CD4-positive, alpha-beta T cell (primary cell): Measurements from ENCODE around the gene LMO2. TPM values are rescaled to one million over a fixed set of nuclear protein-coding genes. Genes with fewer than 3 reads are reported as not detected.

Experiments
- ATAC-seq: fragments of 200-7000 bp; cut with Tn5 transposase; one replicate; pipeline ENCODE4 v1.10.0; 2022; ENCODE audit warnings: mild to moderate bottlenecking; ENCODE audit not compliant: poor library complexity
- CTCF ChIA-PET: fragments of 350-600 bp; sonication (Branson Sonifier 250); formaldehyde crosslinking; loops from one replicate; lab custom pipeline; 2021; ENCODE audit warnings: antibody characterized with exemption, inconsistent platforms; lab: Charles Lee
- POLR2A ChIA-PET: fragments of 350-600 bp; sonication (Branson Sonifier 250); formaldehyde crosslinking; loops from one replicate; lab custom pipeline; 2021; ENCODE audit warnings: antibody characterized with exemption, inconsistent platforms; lab: Charles Lee
- DNase-seq, 14 experiments: peaks; one replicate each; pipeline ENCODE4 v3.0.0-alpha.2; 2013 to 2020; ENCODE audit warnings: mixed read lengths in 2 of 14
- H3K27ac ChIP-seq, 2 donors: one replicate each; pipeline versions ENCODE4 v1.5.1 to v1.7.0; 2013; ENCODE audit warnings: low read length in 2 of 2, low read depth in 1 of 2, mild to moderate bottlenecking in 1 of 2
- H3K27me3 ChIP-seq, 2 experiments: 1 replicate in 1 of 2; 2 replicates in 1 of 2; pipeline versions ENCODE4 v1.6.1 to v1.7.0; 2013; ENCODE audit warnings: low read length in 2 of 2, control low read depth in 1 of 2, mild to moderate bottlenecking in 1 of 2, moderate library complexity in 1 of 2; ENCODE audit not compliant: insufficient read depth in 2 of 2, control insufficient read depth in 1 of 2
- H3K36me3 ChIP-seq: one replicate; pipeline ENCODE4 v1.6.1; 2013; ENCODE audit warnings: low read length, control low read depth; ENCODE audit not compliant: insufficient read depth
- H3K4me1 ChIP-seq: one replicate; pipeline ENCODE4 v1.6.1; 2013; ENCODE audit warnings: low read length, control low read depth; ENCODE audit not compliant: insufficient read depth
- H3K4me3 ChIP-seq: one replicate; pipeline ENCODE4 v1.5.1; 2013; ENCODE audit warnings: mild to moderate bottlenecking, low read length, moderate library complexity
- H3K9me3 ChIP-seq, 2 experiments: 1 replicate in 1 of 2; 2 replicates in 1 of 2; pipeline versions ENCODE4 v1.6.1 to v1.7.0; 2013; ENCODE audit warnings: low read length in 2 of 2, mild to moderate bottlenecking in 2 of 2, control low read depth in 1 of 2, moderate library complexity in 1 of 2; ENCODE audit not compliant: control insufficient read depth in 1 of 2, insufficient read depth in 1 of 2
- H3K27ac Mint-ChIP-seq: one replicate; pipeline ENCODE4 v1.8.0; 2020; ENCODE audit warnings: mixed read lengths
- H3K27me3 Mint-ChIP-seq: one replicate; pipeline ENCODE4 v1.8.0; 2021; ENCODE audit warnings: mixed read lengths
- H3K36me3 Mint-ChIP-seq: one replicate; pipeline ENCODE4 v1.8.0; 2021; ENCODE audit warnings: low read depth, mixed read lengths
- H3K4me1 Mint-ChIP-seq: one replicate; pipeline ENCODE4 v1.8.0; 2021; ENCODE audit warnings: low read depth, mixed read lengths
- H3K4me3 Mint-ChIP-seq: one replicate; pipeline ENCODE4 v1.8.0; 2020; ENCODE audit warnings: mild to moderate bottlenecking, mixed read lengths
- H3K9me3 Mint-ChIP-seq: one replicate; pipeline ENCODE4 v1.8.0; 2020; ENCODE audit warnings: mixed read lengths
- CTCF ChIP-seq: fragments of 200-600 bp; IDR thresholded peaks from one replicate; pipeline ENCODE4 v1.8.0; 2022; ENCODE audit warnings: antibody characterized with exemption, mild to moderate bottlenecking
- intact Hi-C, 2 experiments: fragments of 100-400 bp; cut with DNase I in 1 of 2; cut with micrococcal nuclease in 1 of 2; formaldehyde crosslinking; loops; one replicate each; pipeline versions ENCODE4 v1.15.1 to v1.9.0; 2023 to 2025; cut with DNase I, micrococcal nuclease
- total RNA-seq, 174 experiments: library from RNA in 2 of 174; stranded (reverse) in 2 of 174; gene quantifications; one replicate each; pipeline ENCODE4 v1.2.3 and lab custom pipeline; 2021 to 2026

The LMO2 gene
- total RNA-seq, 2 experiments from 2014 or later = 0.61 to 0.80 TPM

- Mint-ChIP-seq H3K36me3 (no peaks in the 10 kb centered on the region), H3K4me3 (no peak overlapping the region), H3K27me3 (peaks cover 83% of the 10 kb centered on the region), H3K9me3 (no peaks in the 10 kb centered on the region), H3K27ac (no peak overlapping the region), H3K4me1 (peaks cover 22% of the 10 kb centered on the region)
- TF ChIP-seq CTCF = no peak
- Histone ChIP-seq H3K9me3 (no peaks in the 10 kb centered on the region), H3K27me3 (peaks cover 30 to 46% of the 10 kb centered on the region in 2 experiments), H3K36me3 (no peaks in the 10 kb centered on the region), H3K4me1 (peaks cover 28% of the 10 kb centered on the region), H3K27ac (no peak overlapping the region), H3K4me3 (no peak overlapping the region)
- ATAC-seq (no peak), DNase-seq (no peak)
- CTCF ChIA-PET = no interaction called here
- POLR2A ChIA-PET = no interaction called here
- intact Hi-C loops = no loop called here
Observed at GRCh38 chr11:33889821-33890378, 2.0 kb downstream of the LMO2 start.

GRCh38 chr11:33889296-33889695, 2.6 kb downstream of the LMO2 start:
- Mint-ChIP-seq H3K4me1 (peaks cover 16% of the 10 kb centered on the region), H3K27ac (no peak overlapping the region), H3K4me3 (no peak overlapping the region), H3K9me3 (no peaks in the 10 kb centered on the region), H3K27me3 (peaks cover 86% of the 10 kb centered on the region), H3K36me3 (no peaks in the 10 kb centered on the region)
- Histone ChIP-seq H3K9me3 (no peaks in the 10 kb centered on the region), H3K36me3 (no peaks in the 10 kb centered on the region), H3K27me3 (peaks cover 30 to 46% of the 10 kb centered on the region in 2 experiments), H3K27ac (no peak overlapping the region), H3K4me1 (peaks cover 22% of the 10 kb centered on the region), H3K4me3 (no peak overlapping the region)
- CTCF ChIA-PET = no interaction called here
- ATAC-seq (no peak), DNase-seq (no peak)
- intact Hi-C loops = no loop called here
- POLR2A ChIA-PET = no interaction called here
- no peak for TF ChIP-seq CTCF

GRCh38 chr11:33887886-33888285, 4.0 kb downstream of the LMO2 start:
- H3K36me3 ChIP-seq = no peaks in the 10 kb centered on the region
- H3K27ac ChIP-seq = no peak overlapping the region
- Mint-ChIP-seq H3K9me3 (no peaks in the 10 kb centered on the region), H3K36me3 (no peaks in the 10 kb centered on the region), H3K27me3 (peaks cover 88% of the 10 kb centered on the region), H3K4me1 (peaks cover 2% of the 10 kb centered on the region), H3K4me3 (no peak overlapping the region), H3K27ac (no peak overlapping the region)
- ATAC-seq (no peak), DNase-seq (no peak)
- H3K4me3 ChIP-seq = no peak overlapping the region
- H3K9me3 ChIP-seq = no peaks in the 10 kb centered on the region
- ChIA-PET POLR2A (no interaction called here), CTCF (no interaction called here)
- peaks cover 36 to 49% of the 10 kb centered on the region in 2 experiments for H3K27me3 ChIP-seq
- intact Hi-C loops = no loop called here
- TF ChIP-seq CTCF = no peak
- H3K4me1 ChIP-seq = peaks cover 8% of the 10 kb centered on the region
